ENCODE results near the gene AKIRIN1. TPM values are rescaled to one million over a fixed set of nuclear protein-coding genes. Genes with fewer than 3 reads are reported as not detected.
"Not testable (repeated sequence)": the region's sequence is repeated elsewhere in the genome, so short reads cannot be mapped to it uniquely, and the experiment has no call there.

AKIRIN1 gene
- total RNA-seq, 1 experiment from 2014 or later = 60.0 TPM

- no peak for TF ChIP-seq POLR2A (IDR thresholded peaks at IDR 0.05; ENCODE audit: borderline replicate concordance, extremely low read depth, insufficient read depth, insufficient read length)
Observed at GRCh38 chr1:39051956-39052355, 60.9 kb downstream of the AKIRIN1 start (continued).

GRCh38 chr1:39055213-39055710 is 64.2 kb downstream of the AKIRIN1 start:
- CTCF ChIA-PET; H2AFZ ChIP-seq (ENCODE audit: low read depth, low read length, poor library complexity, severe bottlenecking); ATAC-seq; H3K36me3 ChIP-seq (ENCODE audit: control insufficient read depth in 1 of 2, insufficient read depth in 2 of 2, low read length in 2 of 2); H3K4me1 ChIP-seq (ENCODE audit: control insufficient read depth in 1 of 2, insufficient read depth in 2 of 2, low read length in 2 of 2); H3K9me3 ChIP-seq (ENCODE audit: control insufficient read depth in 1 of 2, insufficient read depth in 1 of 2, low read depth in 1 of 2, low read length in 2 of 2); POLR2A ChIA-PET; DNase-seq (ENCODE audit: low read depth, low spot score); H3K27ac ChIP-seq (ENCODE audit: low read depth, low read length); H3K9me2 ChIP-seq (ENCODE audit: insufficient read depth); H3K9ac ChIP-seq (ENCODE audit: low read length); H3K4me2 ChIP-seq (ENCODE audit: low read length); H3K27me3 ChIP-seq (ENCODE audit: insufficient read depth, low read length); H3K4me3 ChIP-seq (replicated peaks in 1 of 2; ENCODE audit: low read depth in 1 of 2, low read length in 2 of 2); intact Hi-C loops (cut with micrococcal nuclease); RAD21 ChIA-PET (ENCODE audit: low non-redundant PET in 1 of 2, low total read pairs in 2 of 2, uncharacterized antibody in 2 of 2, unreplicated experiment in 2 of 2); BruUV-seq (replicated peaks); H4K20me1 ChIP-seq (ENCODE audit: insufficient read depth); H3K79me2 ChIP-seq (ENCODE audit: insufficient read depth, low read length): not testable (repeated sequence)

Other genes starting within 250 kb of the AKIRIN1 start
- 11.7 TPM for gene RRAGC, start 131.5 kb upstream of the AKIRIN1 start, total RNA-seq (2021; ENCODE audit: unreplicated experiment)
- gene MYCBP, start 117.9 kb upstream of the AKIRIN1 start, total RNA-seq (2021; ENCODE audit: unreplicated experiment) = 40.2 TPM
- gene GJA9, start 109.7 kb upstream of the AKIRIN1 start, total RNA-seq (2021; ENCODE audit: unreplicated experiment) = not detected
- gene RHBDL2, start 49.4 kb upstream of the AKIRIN1 start, total RNA-seq (2021; ENCODE audit: unreplicated experiment) = not detected
- 263 TPM for gene NDUFS5, start 35.1 kb downstream of the AKIRIN1 start, total RNA-seq (2021; ENCODE audit: unreplicated experiment)
- 146 TPM for gene MACF1, start 213.4 kb downstream of the AKIRIN1 start, total RNA-seq (2021; ENCODE audit: unreplicated experiment)